ENCODE measurements around the gene RAB5B. TPM values are rescaled to one million over a fixed set of nuclear protein-coding genes. Genes with fewer than 3 reads are reported as not detected.

The RAB5B gene
- total RNA-seq, 1 donor from 2014 or later = 30.8 TPM

DNA sequence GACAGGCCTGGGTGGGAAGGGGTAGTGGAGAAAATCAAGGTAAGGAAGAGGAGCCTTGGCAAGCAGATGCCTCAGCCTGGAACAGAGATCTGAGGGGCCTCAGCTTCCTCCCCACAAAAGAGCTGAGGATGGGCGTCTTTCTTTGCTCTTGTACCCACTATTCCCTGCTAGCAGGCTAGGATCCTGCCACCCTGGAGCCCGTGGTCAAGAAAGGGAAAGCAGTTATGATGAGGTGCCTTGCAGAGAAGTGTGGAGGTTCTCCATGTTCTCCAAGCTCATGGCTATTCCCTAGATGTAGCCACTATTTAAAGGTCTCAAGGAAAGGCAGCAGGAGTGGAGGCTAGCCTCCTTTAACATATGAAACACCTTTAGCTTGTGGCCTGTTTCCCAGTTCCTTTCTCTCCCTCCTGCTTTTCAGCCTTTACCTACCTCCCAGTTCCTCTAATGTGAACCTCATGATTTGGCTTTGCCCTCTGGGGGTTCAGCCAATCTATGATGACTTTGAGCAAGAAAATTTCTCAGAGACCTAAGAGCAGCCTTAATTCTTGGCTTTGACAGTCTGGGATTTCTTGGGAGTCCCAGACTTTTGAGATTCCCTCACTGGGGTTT is 48.1 kb downstream of the RAB5B start:
- FAIRE-seq (no peak), DNase-seq (ENCODE audit: low read depth) (no peak)
- TF ChIP-seq CTCF (IDR thresholded peaks at IDR 0.05; ENCODE audit: insufficient read depth, low read length, severe bottlenecking) = no peak
- Histone ChIP-seq H3K36me3 (ENCODE audit: control insufficient read depth, insufficient read depth, low read length) (no peaks in the 10 kb centered on the region), H3K27me3 (ENCODE audit: control insufficient read depth, insufficient read depth, low read length) (no peaks in the 10 kb centered on the region), H3K4me3 (ENCODE audit: low read depth, low read length) (no peak overlapping the region)

DNA sequence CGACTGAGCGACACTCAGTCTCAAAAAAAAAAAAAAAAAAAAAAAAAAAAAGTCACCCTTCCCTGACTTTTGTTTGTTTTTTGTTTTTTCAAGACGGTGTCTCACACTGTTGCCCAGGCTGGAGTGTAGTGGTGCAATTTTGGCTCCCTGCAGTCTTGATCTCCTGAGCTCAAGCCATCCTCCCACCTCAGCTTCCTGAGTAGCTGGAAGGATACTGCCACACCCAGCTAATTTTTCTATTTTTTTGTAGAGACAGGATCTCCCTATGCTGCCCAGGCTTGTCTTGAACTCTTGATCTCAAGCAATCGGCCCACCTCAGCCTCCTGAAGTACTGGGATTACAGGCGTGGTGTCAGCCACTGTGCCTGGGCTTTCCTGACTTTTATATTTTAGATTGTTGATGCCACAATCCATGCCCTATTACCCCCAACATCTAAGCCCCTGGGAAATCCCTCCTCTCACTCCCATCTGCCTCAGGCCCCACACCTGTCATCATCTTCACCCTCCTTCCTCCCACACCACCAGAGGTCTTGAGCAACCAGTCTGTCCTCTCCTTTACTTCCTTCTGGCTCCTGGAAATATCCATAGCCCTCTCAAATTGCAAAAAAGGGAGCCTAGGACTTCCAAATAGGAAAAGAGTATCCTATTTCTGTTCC is 54.8 kb downstream of the RAB5B start:
- no peaks in the 10 kb centered on the region for H3K36me3 ChIP-seq (ENCODE audit: control insufficient read depth, insufficient read depth, low read length)
- H3K27me3 ChIP-seq (ENCODE audit: control insufficient read depth, insufficient read depth, low read length) = no peaks in the 10 kb centered on the region
- no peak for FAIRE-seq
- DNase-seq (ENCODE audit: low read depth) = peak; percentile 71
- no peak for TF ChIP-seq CTCF (IDR thresholded peaks at IDR 0.05; ENCODE audit: insufficient read depth, low read length, severe bottlenecking)
- no peak overlapping the region for H3K4me3 ChIP-seq (ENCODE audit: low read depth, low read length)

- TF ChIP-seq CTCF (IDR thresholded peaks at IDR 0.05; ENCODE audit: insufficient read depth, low read length, severe bottlenecking) = no peak
- FAIRE-seq = no peak
- Histone ChIP-seq H3K4me3 (ENCODE audit: low read depth, low read length) (no peak overlapping the region), H3K36me3 (ENCODE audit: control insufficient read depth, insufficient read depth, low read length) (no peaks in the 10 kb centered on the region), H3K27me3 (ENCODE audit: control insufficient read depth, insufficient read depth, low read length) (no peaks in the 10 kb centered on the region)
- peak; percentile 74 for DNase-seq (ENCODE audit: low read depth)
These were observed 55.3 kb downstream of the RAB5B start for GRCh38 chr12:56029166-56029519.

DNA sequence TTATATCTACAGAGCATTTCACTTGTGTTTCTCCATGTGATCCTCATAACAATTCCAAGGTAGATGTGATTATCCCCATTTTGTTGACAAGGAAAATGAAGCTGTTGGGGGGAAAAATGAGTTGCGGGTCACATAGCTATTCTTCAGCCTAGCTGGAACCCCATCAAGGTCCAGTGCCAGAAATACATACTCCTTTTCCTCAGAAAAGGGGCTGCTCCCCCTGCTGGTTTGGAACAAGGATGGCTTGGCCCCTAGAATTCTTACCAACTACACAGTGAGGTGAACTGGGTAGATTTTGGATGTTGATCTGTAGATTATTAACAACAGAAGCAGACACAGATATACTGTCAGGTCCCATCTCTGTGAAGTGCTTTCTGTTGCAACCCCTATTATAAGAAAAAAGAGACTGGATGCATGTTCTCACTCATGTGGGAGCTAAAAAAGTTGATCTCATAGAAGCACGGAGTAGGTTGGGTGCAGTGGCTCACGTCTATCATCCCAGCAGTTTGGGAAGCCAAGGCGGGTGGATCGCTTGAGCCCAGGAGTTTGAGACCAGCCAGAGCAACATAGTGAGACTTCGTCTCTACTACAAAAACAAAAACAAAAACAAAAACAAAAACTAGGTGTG is 55.9 kb downstream of the RAB5B start:
- no peaks in the 10 kb centered on the region for H3K27me3 ChIP-seq (ENCODE audit: control insufficient read depth, insufficient read depth, low read length)
- peak; percentile 65 for TF ChIP-seq CTCF (IDR thresholded peaks at IDR 0.05; ENCODE audit: insufficient read depth, low read length, severe bottlenecking)
- H3K4me3 ChIP-seq (ENCODE audit: low read depth, low read length) = no peak overlapping the region
- no peaks in the 10 kb centered on the region for H3K36me3 ChIP-seq (ENCODE audit: control insufficient read depth, insufficient read depth, low read length)
- DNase-seq (ENCODE audit: low read depth) = peak; percentile 46
- no peak for FAIRE-seq

DNA sequence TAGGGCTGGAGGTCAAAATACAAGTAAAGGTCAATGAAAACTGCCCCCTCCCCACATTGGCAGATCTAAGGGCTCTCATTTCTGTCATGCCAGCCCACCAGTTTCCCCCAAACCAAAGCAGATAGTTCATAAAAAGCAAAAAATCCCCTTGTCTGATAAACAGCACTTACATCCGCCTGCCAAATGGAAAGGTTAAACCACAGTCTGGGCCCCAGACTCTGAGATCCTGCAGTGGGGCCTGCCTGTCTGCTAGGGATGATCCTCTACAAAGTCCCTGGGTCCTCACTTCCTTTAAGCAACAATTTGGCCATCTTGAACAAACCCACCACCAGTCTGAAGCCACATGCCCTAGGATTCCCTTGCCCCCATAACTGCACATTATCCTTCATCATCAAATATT is 58.1 kb downstream of the RAB5B start:
- FAIRE-seq = no peak
- H3K36me3 ChIP-seq (ENCODE audit: control insufficient read depth, insufficient read depth, low read length) = no peaks in the 10 kb centered on the region
- no peak for DNase-seq (ENCODE audit: low read depth)
- TF ChIP-seq CTCF (IDR thresholded peaks at IDR 0.05; ENCODE audit: insufficient read depth, low read length, severe bottlenecking) = no peak
- no peaks in the 10 kb centered on the region for H3K27me3 ChIP-seq (ENCODE audit: control insufficient read depth, insufficient read depth, low read length)
- H3K4me3 ChIP-seq (ENCODE audit: low read depth, low read length) = no peak overlapping the region

All from bronchial epithelial cell (primary cell).